Measurements from ENCODE around the gene TTC28.
"Not testable (repeated sequence)": the region's sequence is repeated elsewhere in the genome, so short reads cannot be mapped to it uniquely, and the experiment has no call there.

Gene TTC28

DNA sequence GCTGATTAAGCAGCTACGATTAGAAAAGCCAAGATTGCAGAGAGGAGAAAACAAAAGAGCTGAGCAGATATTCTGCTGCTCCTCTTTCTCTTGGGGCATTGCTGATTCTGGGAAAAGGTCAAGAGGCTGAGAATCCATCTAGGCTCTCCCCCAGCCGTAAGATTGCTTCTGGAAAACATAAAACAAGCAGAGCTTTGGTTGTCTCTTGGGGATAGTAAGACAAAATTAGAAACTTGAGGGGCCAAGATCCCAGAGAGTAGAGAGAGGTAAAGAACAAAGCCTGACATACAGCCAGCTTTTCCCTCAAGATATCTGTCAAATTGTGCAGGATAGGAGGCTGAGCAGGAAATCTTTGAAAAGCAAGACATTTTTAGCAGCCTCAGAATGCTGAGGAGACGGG lies 158.2 kb downstream of the TTC28 start:
- Histone ChIP-seq H3K9ac (ENCODE audit: low read depth, low read length, poor library complexity, severe bottlenecking) (no peak overlapping the region), H3K27me3 (ENCODE audit: insufficient read depth, low read length, poor library complexity, severe bottlenecking) (no peaks in the 10 kb centered on the region), H3K36me3 (ENCODE audit: insufficient read depth, low read length) (no peaks in the 10 kb centered on the region), H3F3A (ENCODE audit: low read depth) (no peaks in the 10 kb centered on the region), H3K9me3 (ENCODE audit: insufficient read depth, low read depth, low read length) (no peaks in the 10 kb centered on the region), H4K20me1 (ENCODE audit: insufficient read depth, low read length, poor library complexity, severe bottlenecking) (no peaks in the 10 kb centered on the region), H3K79me2 (ENCODE audit: insufficient read depth, low read length) (no peaks in the 10 kb centered on the region), H3K4me1 (ENCODE audit: insufficient read depth, low read length, poor library complexity, severe bottlenecking) (peaks cover 22% of the 10 kb centered on the region), H3K4me2 (ENCODE audit: low read depth, low read length, poor library complexity, severe bottlenecking) (no peak overlapping the region), H2AFZ (ENCODE audit: low read length) (peak overlapping the region; percentile 41; the same call in 1 of the 2 replicates), H3K4me3 (ENCODE audit: low read length, poor library complexity, severe bottlenecking) (no peak overlapping the region), H3K9me2 (replicated peaks; ENCODE audit: low read depth, low read length) (no peaks in the 10 kb centered on the region)
- TF ChIP-seq, protein P1, sequence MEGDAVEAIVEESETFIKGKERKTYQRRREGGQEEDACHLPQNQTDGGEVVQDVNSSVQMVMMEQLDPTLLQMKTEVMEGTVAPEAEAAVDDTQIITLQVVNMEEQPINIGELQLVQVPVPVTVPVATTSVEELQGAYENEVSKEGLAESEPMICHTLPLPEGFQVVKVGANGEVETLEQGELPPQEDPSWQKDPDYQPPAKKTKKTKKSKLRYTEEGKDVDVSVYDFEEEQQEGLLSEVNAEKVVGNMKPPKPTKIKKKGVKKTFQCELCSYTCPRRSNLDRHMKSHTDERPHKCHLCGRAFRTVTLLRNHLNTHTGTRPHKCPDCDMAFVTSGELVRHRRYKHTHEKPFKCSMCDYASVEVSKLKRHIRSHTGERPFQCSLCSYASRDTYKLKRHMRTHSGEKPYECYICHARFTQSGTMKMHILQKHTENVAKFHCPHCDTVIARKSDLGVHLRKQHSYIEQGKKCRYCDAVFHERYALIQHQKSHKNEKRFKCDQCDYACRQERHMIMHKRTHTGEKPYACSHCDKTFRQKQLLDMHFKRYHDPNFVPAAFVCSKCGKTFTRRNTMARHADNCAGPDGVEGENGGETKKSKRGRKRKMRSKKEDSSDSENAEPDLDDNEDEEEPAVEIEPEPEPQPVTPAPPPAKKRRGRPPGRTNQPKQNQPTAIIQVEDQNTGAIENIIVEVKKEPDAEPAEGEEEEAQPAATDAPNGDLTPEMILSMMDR (conservative IDR thresholded peaks at IDR 0.05; ENCODE audit: low read length), result no peak
- no peak for TF ChIP-seq EZH2phosphoT487 (IDR thresholded peaks at IDR 0.05; ENCODE audit: borderline replicate concordance)

DNA sequence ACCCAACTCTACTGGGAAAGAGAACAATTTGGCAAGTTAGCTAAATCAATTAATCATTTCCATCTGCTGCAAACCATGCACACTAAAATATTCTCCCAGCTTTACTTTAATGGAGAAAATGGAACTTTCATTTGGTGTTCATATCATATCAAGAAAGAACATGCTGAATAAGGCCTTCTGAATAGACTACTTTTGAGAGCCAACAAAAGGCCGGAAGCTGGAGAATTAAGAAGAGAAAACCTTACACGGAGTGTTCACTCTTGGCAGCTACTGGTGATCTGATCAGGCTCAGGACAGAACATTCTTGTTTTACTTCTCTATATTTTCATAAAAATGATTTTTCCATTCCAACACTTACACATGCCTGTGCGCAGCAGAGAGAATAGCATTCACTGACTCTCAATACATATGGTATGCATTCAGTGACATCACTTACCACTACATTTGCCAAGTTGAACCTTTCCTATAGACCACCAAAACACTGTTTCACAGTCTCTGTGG lies 165.3 kb downstream of the TTC28 start:
- Histone ChIP-seq H3K9ac (ENCODE audit: low read depth, low read length, poor library complexity, severe bottlenecking) (no peak overlapping the region), H3K4me3 (ENCODE audit: low read length, poor library complexity, severe bottlenecking) (no peak overlapping the region), H3K9me2 (replicated peaks; ENCODE audit: low read depth, low read length) (no peaks in the 10 kb centered on the region), H2AFZ (ENCODE audit: low read length) (no peak overlapping the region), H3K36me3 (ENCODE audit: insufficient read depth, low read length) (no peaks in the 10 kb centered on the region), H3K79me2 (ENCODE audit: insufficient read depth, low read length) (no peaks in the 10 kb centered on the region), H3F3A (ENCODE audit: low read depth) (no peaks in the 10 kb centered on the region), H4K20me1 (ENCODE audit: insufficient read depth, low read length, poor library complexity, severe bottlenecking) (no peaks in the 10 kb centered on the region), H3K9me3 (ENCODE audit: insufficient read depth, low read depth, low read length) (peaks cover 4% of the 10 kb centered on the region; the same call in 1 of the 2 replicates), H3K4me2 (ENCODE audit: low read depth, low read length, poor library complexity, severe bottlenecking) (no peak overlapping the region), H3K27me3 (ENCODE audit: insufficient read depth, low read length, poor library complexity, severe bottlenecking) (no peaks in the 10 kb centered on the region), H3K4me1 (ENCODE audit: insufficient read depth, low read length, poor library complexity, severe bottlenecking) (peaks cover 6% of the 10 kb centered on the region)
- no peak for TF ChIP-seq EZH2phosphoT487 (IDR thresholded peaks at IDR 0.05; ENCODE audit: borderline replicate concordance)
- TF ChIP-seq, protein P1 (conservative IDR thresholded peaks at IDR 0.05; ENCODE audit: low read length), result no peak

DNA sequence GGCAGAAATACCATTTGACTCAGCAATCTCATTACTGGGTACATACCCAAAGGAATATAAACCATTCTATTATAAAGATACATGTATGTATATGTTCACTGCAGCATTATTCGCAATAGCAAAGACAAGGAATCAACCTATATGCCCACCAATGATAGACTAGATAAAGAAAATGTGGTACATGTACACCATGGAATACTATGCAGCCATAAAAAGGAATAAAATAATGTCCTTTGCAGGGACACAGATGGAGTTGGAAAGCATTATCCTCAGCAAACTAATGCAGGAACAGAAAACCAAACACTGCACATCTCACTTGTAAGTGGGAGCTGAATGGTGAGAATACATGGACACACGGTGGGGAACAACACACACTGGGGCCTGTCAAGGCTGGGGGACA lies 167.3 kb downstream of the TTC28 start:
- H3K9ac ChIP-seq (ENCODE audit: low read depth, low read length, poor library complexity, severe bottlenecking); H2AFZ ChIP-seq (ENCODE audit: low read length); H3K27me3 ChIP-seq (ENCODE audit: insufficient read depth, low read length, poor library complexity, severe bottlenecking); H3K36me3 ChIP-seq (ENCODE audit: insufficient read depth, low read length); H3K9me2 ChIP-seq (replicated peaks; ENCODE audit: low read depth, low read length); H4K20me1 ChIP-seq (ENCODE audit: insufficient read depth, low read length, poor library complexity, severe bottlenecking); H3F3A ChIP-seq (ENCODE audit: low read depth); H3K4me1 ChIP-seq (ENCODE audit: insufficient read depth, low read length, poor library complexity, severe bottlenecking); H3K4me2 ChIP-seq (ENCODE audit: low read depth, low read length, poor library complexity, severe bottlenecking); H3K9me3 ChIP-seq (ENCODE audit: insufficient read depth, low read depth, low read length); H3K79me2 ChIP-seq (ENCODE audit: insufficient read depth, low read length); H3K4me3 ChIP-seq (ENCODE audit: low read length, poor library complexity, severe bottlenecking): not testable (repeated sequence)

DNA sequence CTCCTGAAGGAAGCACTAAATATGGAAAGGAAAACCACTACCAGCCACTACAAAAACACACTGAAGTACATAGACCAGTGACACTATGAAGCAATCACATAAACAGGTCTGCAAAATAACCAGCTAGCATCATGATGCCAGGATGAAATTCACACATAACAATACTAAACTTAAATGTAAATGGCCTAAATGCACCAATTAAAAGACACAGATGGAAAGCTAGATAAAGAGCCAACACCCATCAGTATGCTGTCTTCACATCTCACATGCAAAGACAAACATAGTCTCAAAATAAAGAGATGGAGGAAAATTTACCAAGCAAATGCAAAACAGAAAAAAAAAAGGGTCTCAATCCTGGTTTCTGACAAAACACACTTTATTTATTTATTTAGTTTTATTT lies 171.7 kb downstream of the TTC28 start:
- H4K20me1 ChIP-seq (ENCODE audit: insufficient read depth, low read length, poor library complexity, severe bottlenecking), result no peaks in the 10 kb centered on the region

More for the DNA sequence above, 171.7 kb downstream of the TTC28 start:
- no peaks in the 10 kb centered on the region for H3K9me2 ChIP-seq (replicated peaks; ENCODE audit: low read depth, low read length)
- no peak overlapping the region for H2AFZ ChIP-seq (ENCODE audit: low read length)
- peaks cover 9% of the 10 kb centered on the region; the same call in 1 of the 2 replicates for H3K9me3 ChIP-seq (ENCODE audit: insufficient read depth, low read depth, low read length)
- H3K27me3 ChIP-seq (ENCODE audit: insufficient read depth, low read length, poor library complexity, severe bottlenecking), result no peaks in the 10 kb centered on the region
- 0 out of 2 replicates have a peak, but pooled peaks cover 3% of the 10 kb centered on the region for H3F3A ChIP-seq (ENCODE audit: low read depth)
- peak overlapping the region; percentile 12 for H3K4me3 ChIP-seq (ENCODE audit: low read length, poor library complexity, severe bottlenecking)
- no peaks in the 10 kb centered on the region for H3K79me2 ChIP-seq (ENCODE audit: insufficient read depth, low read length)
- peaks cover 31% of the 10 kb centered on the region for H3K4me1 ChIP-seq (ENCODE audit: insufficient read depth, low read length, poor library complexity, severe bottlenecking)
- no peaks in the 10 kb centered on the region for H3K36me3 ChIP-seq (ENCODE audit: insufficient read depth, low read length)
- TF ChIP-seq EZH2phosphoT487 (IDR thresholded peaks at IDR 0.05; ENCODE audit: borderline replicate concordance), result no peak
- TF ChIP-seq, protein P1 (conservative IDR thresholded peaks at IDR 0.05; ENCODE audit: low read length), result no peak
- H3K9ac ChIP-seq (ENCODE audit: low read depth, low read length, poor library complexity, severe bottlenecking), result peak overlapping the region; percentile 39
- peak overlapping the region; percentile 47 for H3K4me2 ChIP-seq (ENCODE audit: low read depth, low read length, poor library complexity, severe bottlenecking)

All from Loucy (cell line).